Ramos (cell line): ENCODE measurements around the gene C16orf96.
"Not testable (repeated sequence)": the region's sequence is repeated elsewhere in the genome, so short reads cannot be mapped to it uniquely, and the experiment has no call there.

ENCODE experiments used
- in situ Hi-C: fragments of 300-500 bp; cut with MboI; formaldehyde crosslinking; loops from one replicate; pipeline ENCODE4 v1.14.3; 2022; ENCODE audit warnings: low sequenced_read_pairs; ENCODE audit not compliant: unreplicated experiment

The C16orf96 gene

GRCh38 chr16:4556580-4556979, 440 bp downstream of the C16orf96 start:
- in situ Hi-C loops, result no loop called here

GRCh38 chr16:4557973-4558372, 1.8 kb downstream of the C16orf96 start:
- in situ Hi-C loops, result no loop called here

GRCh38 chr16:4561596-4561995, 5.5 kb downstream of the C16orf96 start:
- in situ Hi-C loops, result no loop called here

GRCh38 chr16:4564661-4565267, 8.6 kb downstream of the C16orf96 start:
- in situ Hi-C loops, result no loop called here

- in situ Hi-C loops, result no loop called here
These were observed 10.0 kb downstream of the C16orf96 start for GRCh38 chr16:4566144-4566543.

GRCh38 chr16:4570086-4570485, 13.9 kb downstream of the C16orf96 start:
- in situ Hi-C loops, result no loop called here

GRCh38 chr16:4570688-4571321, 14.7 kb downstream of the C16orf96 start:
- in situ Hi-C loops, result no loop called here

- in situ Hi-C loops, result no loop called here
These were observed 16.6 kb downstream of the C16orf96 start for GRCh38 chr16:4572715-4573114.

- in situ Hi-C loops, result not testable (repeated sequence)
These were observed 17.8 kb downstream of the C16orf96 start for GRCh38 chr16:4573926-4574325.

- in situ Hi-C loops, result no loop called here
These were observed 19.0 kb downstream of the C16orf96 start for GRCh38 chr16:4574919-4575705.

- in situ Hi-C loops, result no loop called here
These were observed 19.9 kb downstream of the C16orf96 start for GRCh38 chr16:4576008-4576407.

- in situ Hi-C loops, result no loop called here
These were observed 22.9 kb downstream of the C16orf96 start for GRCh38 chr16:4578961-4579530.

- in situ Hi-C loops, result loop anchor here (10.0 kb wide), 1 partner anchor 65 kb away; no protein-coding TSS in a partner anchor
These were observed 24.1 kb downstream of the C16orf96 start for GRCh38 chr16:4580250-4580649.

- in situ Hi-C loops, result loop anchor here (10.0 kb wide), 1 partner anchor 69 kb away; no protein-coding TSS in a partner anchor
These were observed 27.8 kb downstream of the C16orf96 start for GRCh38 chr16:4583906-4584305.

GRCh38 chr16:4586291-4586690, 30.2 kb downstream of the C16orf96 start:
- in situ Hi-C loops, result loop anchor here (10.0 kb wide), 1 partner anchor 71 kb away; no protein-coding TSS in a partner anchor

GRCh38 chr16:4588386-4588785, 32.2 kb downstream of the C16orf96 start:
- in situ Hi-C loops, result loop anchor here (10.0 kb wide), 1 partner anchor 74 kb away; no protein-coding TSS in a partner anchor

- in situ Hi-C loops, result loop anchor here (10.0 kb wide), 1 partner anchor 74 kb away; no protein-coding TSS in a partner anchor
These were observed 32.8 kb downstream of the C16orf96 start for GRCh38 chr16:4588961-4589360.

- in situ Hi-C loops, result no loop called here
These were observed 35.1 kb downstream of the C16orf96 start for GRCh38 chr16:4591191-4591590.

- in situ Hi-C loops, result no loop called here
These were observed 35.7 kb downstream of the C16orf96 start for GRCh38 chr16:4591706-4592470.

- in situ Hi-C loops, result no loop called here
These were observed 36.9 kb downstream of the C16orf96 start for GRCh38 chr16:4593086-4593485.
